ENCODE measurements around the gene HCK. TPM values are rescaled to one million over a fixed set of nuclear protein-coding genes. Genes with fewer than 3 reads are reported as not detected.

HCK gene
- total RNA-seq, 2 donors from 2014 or later: 0.13 to 0.15 TPM

DNA sequence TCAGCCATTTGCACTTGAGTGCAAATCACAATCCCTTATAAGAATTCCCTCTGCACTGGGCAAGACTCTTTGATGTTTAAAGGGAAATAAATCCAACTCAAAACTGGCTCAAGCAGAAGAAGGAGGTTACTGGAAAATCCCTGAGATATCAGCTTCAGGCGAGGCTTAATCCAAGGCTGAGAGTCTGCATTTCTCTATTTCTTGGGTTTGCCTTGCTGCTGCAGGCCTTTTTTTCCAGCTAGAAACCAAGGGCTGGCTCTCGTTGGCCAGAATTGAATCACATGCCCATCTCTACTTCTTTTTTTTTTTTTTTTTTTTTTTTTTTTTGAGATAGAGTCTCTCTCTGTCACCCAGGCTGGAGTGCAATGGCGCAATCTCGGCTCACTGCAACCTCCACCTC lies 11.7 kb downstream of the HCK start:
- Mint-ChIP-seq H3K27me3 (peaks cover 34% of the 10 kb centered on the region), H3K27ac (no peak overlapping the region), H3K36me3 (ENCODE audit: low read depth) (no peaks in the 10 kb centered on the region), H3K4me1 (no peaks in the 10 kb centered on the region), H3K4me3 (no peak overlapping the region), H3K9me3 (no peaks in the 10 kb centered on the region)
- ATAC-seq (replicated peaks): no peak

- Mint-ChIP-seq H3K36me3 (ENCODE audit: low read depth) (no peaks in the 10 kb centered on the region), H3K27ac (no peak overlapping the region)
Measured at GRCh38 chr20:32064667-32065066, 12.6 kb downstream of the HCK start.

DNA sequence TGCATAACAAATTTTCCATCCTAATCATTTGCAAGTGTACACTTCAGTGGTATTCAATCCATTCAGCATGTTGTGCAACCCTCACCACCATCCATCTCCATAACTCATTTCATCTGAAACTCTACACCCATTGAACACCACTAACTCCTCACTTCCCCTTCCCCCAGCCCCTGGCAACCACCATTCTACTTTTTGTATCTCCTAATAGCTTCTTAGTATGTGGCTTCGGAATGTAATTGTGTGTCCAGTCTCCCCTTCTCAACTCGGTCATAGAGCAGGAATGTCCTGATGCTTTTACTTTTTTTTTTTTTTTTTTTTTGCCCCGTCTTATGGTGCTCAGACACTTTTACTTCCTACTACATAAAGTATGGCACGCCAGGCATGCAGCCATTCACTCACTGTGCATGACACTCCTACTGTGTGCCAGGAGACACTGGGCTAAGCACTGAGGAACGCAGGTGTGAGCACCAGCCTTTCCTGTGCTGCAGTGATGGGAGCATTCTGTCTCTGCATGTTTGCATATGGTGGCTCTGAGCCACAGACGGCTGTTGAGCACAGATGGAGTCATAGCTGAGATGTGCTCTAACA lies 15.3 kb downstream of the HCK start:
- Mint-ChIP-seq H3K4me3 (no peak overlapping the region), H3K36me3 (ENCODE audit: low read depth) (no peaks in the 10 kb centered on the region), H3K27ac (no peak overlapping the region), H3K27me3 (peaks cover 13% of the 10 kb centered on the region), H3K4me1 (peaks cover 9% of the 10 kb centered on the region), H3K9me3 (no peaks in the 10 kb centered on the region)
- no peak for ATAC-seq (replicated peaks)

More at GRCh38 chr20:32064667-32065066, 12.6 kb downstream of the HCK start:
- H3K4me1 Mint-ChIP-seq: no peaks in the 10 kb centered on the region
- H3K27me3 Mint-ChIP-seq: peaks cover 26% of the 10 kb centered on the region
- no peak for ATAC-seq (replicated peaks)
- H3K9me3 Mint-ChIP-seq: no peaks in the 10 kb centered on the region
- no peak overlapping the region for H3K4me3 Mint-ChIP-seq

- Mint-ChIP-seq H3K4me3 (no peak overlapping the region), H3K27ac (no peak overlapping the region), H3K36me3 (ENCODE audit: low read depth) (no peaks in the 10 kb centered on the region), H3K27me3 (peaks cover 10% of the 10 kb centered on the region), H3K4me1 (peaks cover 9% of the 10 kb centered on the region), H3K9me3 (no peaks in the 10 kb centered on the region)
- ATAC-seq (replicated peaks): no peak
Measured at GRCh38 chr20:32068174-32068573, 16.1 kb downstream of the HCK start.

DNA sequence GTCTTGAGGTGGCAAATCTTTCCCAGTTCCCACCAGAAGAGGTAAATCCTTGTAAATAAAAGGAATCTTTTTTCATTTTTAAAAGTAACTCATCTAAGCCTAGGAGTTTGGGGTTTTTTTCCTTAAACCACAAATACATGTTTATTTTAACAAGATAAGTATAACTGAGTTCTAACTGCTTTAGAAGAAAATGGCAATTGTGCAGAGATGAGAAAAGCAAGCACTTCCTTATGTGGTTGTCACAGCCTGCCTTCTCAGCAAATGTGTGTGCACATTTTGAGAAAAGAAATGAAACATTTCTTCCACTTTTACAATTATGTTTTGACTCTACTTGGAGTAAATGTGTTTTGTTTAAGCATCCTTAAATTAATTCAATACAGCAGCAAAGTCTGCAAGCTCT lies 17.7 kb downstream of the HCK start:
- Mint-ChIP-seq H3K9me3 (no peaks in the 10 kb centered on the region), H3K4me3 (no peak overlapping the region), H3K36me3 (ENCODE audit: low read depth) (no peaks in the 10 kb centered on the region), H3K4me1 (peaks cover 9% of the 10 kb centered on the region), H3K27me3 (peaks cover 14% of the 10 kb centered on the region), H3K27ac (no peak overlapping the region)
- no peak for ATAC-seq (replicated peaks)

- H3K36me3 Mint-ChIP-seq (ENCODE audit: low read depth): no peaks in the 10 kb centered on the region
- peaks cover 9% of the 10 kb centered on the region for H3K4me1 Mint-ChIP-seq
- H3K27me3 Mint-ChIP-seq: peaks cover 14% of the 10 kb centered on the region
- H3K4me3 Mint-ChIP-seq: no peak overlapping the region
- H3K9me3 Mint-ChIP-seq: no peaks in the 10 kb centered on the region
- no peak overlapping the region for H3K27ac Mint-ChIP-seq
- no peak for ATAC-seq (replicated peaks)
Measured at GRCh38 chr20:32070282-32070681, 18.2 kb downstream of the HCK start.

DNA sequence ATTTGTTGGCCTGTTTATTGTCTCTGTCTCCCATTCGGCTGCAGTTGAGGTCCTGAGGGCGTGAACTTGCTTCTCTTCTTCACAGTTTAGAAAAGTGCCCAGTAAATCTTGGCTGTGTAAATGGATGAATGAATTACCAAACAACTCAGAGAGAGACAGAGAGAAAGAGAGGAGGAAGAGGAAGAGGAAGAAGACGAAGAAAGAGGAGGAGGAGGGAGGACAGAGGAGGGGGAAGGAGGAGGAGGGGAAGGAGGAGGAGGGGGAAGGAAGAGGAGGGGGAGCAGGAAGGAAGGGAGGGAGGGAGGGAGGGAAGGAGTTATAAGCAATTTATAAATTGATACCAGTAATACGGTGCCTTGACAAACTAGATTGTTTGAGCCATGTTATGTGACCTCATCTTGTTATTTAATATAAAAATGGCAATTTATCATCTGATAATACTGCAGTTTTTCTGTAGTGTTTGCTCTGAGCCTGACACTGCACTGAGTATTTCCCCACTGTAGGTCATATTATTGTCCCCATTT lies 18.7 kb downstream of the HCK start:
- Mint-ChIP-seq H3K4me1 (peaks cover 9% of the 10 kb centered on the region), H3K9me3 (no peaks in the 10 kb centered on the region), H3K27ac (no peak overlapping the region), H3K27me3 (peaks cover 14% of the 10 kb centered on the region), H3K4me3 (no peak overlapping the region), H3K36me3 (ENCODE audit: low read depth) (no peaks in the 10 kb centered on the region)
- no peak for ATAC-seq (replicated peaks)

GRCh38 chr20:32071395-32072167 lies 19.5 kb downstream of the HCK start:
- ATAC-seq (replicated peaks): no peak
- H3K36me3 Mint-ChIP-seq (ENCODE audit: low read depth): no peaks in the 10 kb centered on the region
- H3K27me3 Mint-ChIP-seq: peaks cover 17% of the 10 kb centered on the region
- peaks cover 9% of the 10 kb centered on the region for H3K4me1 Mint-ChIP-seq
- H3K27ac Mint-ChIP-seq: no peak overlapping the region
- no peak overlapping the region for H3K4me3 Mint-ChIP-seq
- no peaks in the 10 kb centered on the region for H3K9me3 Mint-ChIP-seq

GRCh38 chr20:32072168-32072750 lies 20.2 kb downstream of the HCK start:
- no peaks in the 10 kb centered on the region for H3K36me3 Mint-ChIP-seq (ENCODE audit: low read depth)
- no peak overlapping the region for H3K27ac Mint-ChIP-seq
- no peaks in the 10 kb centered on the region for H3K9me3 Mint-ChIP-seq
- peaks cover 9% of the 10 kb centered on the region for H3K4me1 Mint-ChIP-seq
- H3K27me3 Mint-ChIP-seq: peaks cover 12% of the 10 kb centered on the region
- ATAC-seq (replicated peaks): no peak
- H3K4me3 Mint-ChIP-seq: no peak overlapping the region

DNA sequence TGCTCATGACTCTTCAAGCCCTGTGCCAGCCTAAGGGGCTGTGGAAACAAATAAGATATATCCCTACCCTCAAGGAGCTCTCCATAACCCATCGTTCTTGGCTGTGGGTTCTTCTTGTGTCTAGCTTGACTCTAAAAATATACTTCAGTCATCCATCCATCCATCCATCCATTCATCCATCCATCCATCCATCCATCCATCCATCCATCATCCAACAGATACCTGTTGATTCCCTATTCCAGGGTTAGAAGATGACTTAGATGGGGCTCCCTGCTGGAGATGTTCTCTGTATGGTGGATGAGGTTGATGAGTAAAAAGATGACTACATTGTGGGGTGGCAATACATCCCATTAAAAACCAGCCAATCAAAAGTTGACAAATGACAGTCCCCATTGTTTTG lies 23.5 kb downstream of the HCK start:
- peaks cover 18% of the 10 kb centered on the region for H3K27me3 Mint-ChIP-seq
- ATAC-seq (replicated peaks): no peak
- H3K4me1 Mint-ChIP-seq: peaks cover 3% of the 10 kb centered on the region
- H3K36me3 Mint-ChIP-seq (ENCODE audit: low read depth): no peaks in the 10 kb centered on the region
- no peaks in the 10 kb centered on the region for H3K9me3 Mint-ChIP-seq
- H3K4me3 Mint-ChIP-seq: no peak overlapping the region
- no peak overlapping the region for H3K27ac Mint-ChIP-seq

DNA sequence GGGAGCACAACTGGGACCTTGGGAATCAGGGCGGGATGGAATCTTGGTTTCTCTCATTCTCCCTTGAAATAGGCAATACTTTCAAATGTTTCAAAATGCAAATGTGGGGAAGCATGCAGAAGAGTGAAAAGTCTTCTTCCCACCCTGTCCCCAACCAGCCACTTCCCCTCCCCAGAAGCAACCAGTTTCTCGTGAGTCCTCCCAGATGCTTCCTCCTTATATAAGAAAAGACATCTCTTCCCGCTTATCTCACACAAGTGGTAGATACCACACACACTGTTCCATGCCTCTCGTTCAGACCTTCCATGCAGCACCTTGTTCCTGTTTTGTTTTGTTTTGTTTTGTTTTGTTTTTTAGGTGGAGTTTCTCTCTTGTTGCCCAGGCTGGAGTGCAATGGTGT lies 25.1 kb downstream of the HCK start:
- Mint-ChIP-seq H3K4me3 (no peak overlapping the region), H3K27me3 (peaks cover 18% of the 10 kb centered on the region), H3K4me1 (no peaks in the 10 kb centered on the region), H3K36me3 (ENCODE audit: low read depth) (no peaks in the 10 kb centered on the region), H3K9me3 (no peaks in the 10 kb centered on the region), H3K27ac (no peak overlapping the region)
- no peak for ATAC-seq (replicated peaks)

- Mint-ChIP-seq H3K9me3 (no peaks in the 10 kb centered on the region), H3K27me3 (peaks cover 23% of the 10 kb centered on the region), H3K4me1 (no peaks in the 10 kb centered on the region), H3K27ac (no peak overlapping the region), H3K4me3 (no peak overlapping the region), H3K36me3 (ENCODE audit: low read depth) (no peaks in the 10 kb centered on the region)
- no peak for ATAC-seq (replicated peaks)
Measured at GRCh38 chr20:32078322-32078721, 26.3 kb downstream of the HCK start.

DNA sequence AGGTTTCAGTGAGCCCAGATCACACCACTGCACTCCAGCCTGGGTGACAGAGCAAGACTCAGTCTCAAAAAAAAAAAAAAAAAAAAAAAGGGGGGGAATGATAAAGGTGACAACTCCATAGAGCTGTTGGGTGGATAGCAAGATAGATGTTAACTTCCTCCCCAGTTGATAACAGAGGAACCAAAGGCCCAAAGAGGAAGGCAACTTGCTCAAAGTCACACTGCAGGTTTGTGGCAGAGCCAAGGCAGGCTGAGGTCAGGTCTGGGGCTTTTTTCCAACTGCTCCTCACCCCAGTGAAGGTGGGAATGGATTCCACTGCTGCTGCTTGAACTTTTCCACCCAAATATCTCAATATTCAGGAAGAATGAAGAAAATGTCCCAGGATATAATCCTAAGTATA lies 26.7 kb downstream of the HCK start:
- ATAC-seq (replicated peaks): no peak
- Mint-ChIP-seq H3K27ac (no peak overlapping the region), H3K36me3 (ENCODE audit: low read depth) (no peaks in the 10 kb centered on the region)

GRCh38 chr20:32079655-32080109 lies 27.6 kb downstream of the HCK start:
- Mint-ChIP-seq H3K9me3 (no peaks in the 10 kb centered on the region), H3K4me3 (no peak overlapping the region), H3K4me1 (no peaks in the 10 kb centered on the region), H3K27ac (no peak overlapping the region), H3K27me3 (peaks cover 28% of the 10 kb centered on the region), H3K36me3 (ENCODE audit: low read depth) (no peaks in the 10 kb centered on the region)
- no peak for ATAC-seq (replicated peaks)

More for the DNA sequence above, 26.7 kb downstream of the HCK start:
- H3K4me3 Mint-ChIP-seq: no peak overlapping the region
- H3K27me3 Mint-ChIP-seq: peaks cover 22% of the 10 kb centered on the region
- no peaks in the 10 kb centered on the region for H3K4me1 Mint-ChIP-seq
- no peaks in the 10 kb centered on the region for H3K9me3 Mint-ChIP-seq

GRCh38 chr20:32080783-32081182 lies 28.7 kb downstream of the HCK start:
- Mint-ChIP-seq H3K4me1 (no peaks in the 10 kb centered on the region), H3K27me3 (peaks cover 36% of the 10 kb centered on the region), H3K4me3 (no peak overlapping the region), H3K27ac (no peak overlapping the region), H3K36me3 (ENCODE audit: low read depth) (no peaks in the 10 kb centered on the region), H3K9me3 (no peaks in the 10 kb centered on the region)
- no peak for ATAC-seq (replicated peaks)
